Mesenchymal stem cell (in vitro differentiated cells and primary cell): ENCODE data around the gene ZNF81.
"Not testable (repeated sequence)": the region's sequence is repeated elsewhere in the genome, so short reads cannot be mapped to it uniquely, and the experiment has no call there.

ENCODE experiments used
- DNase-seq: peaks from one replicate; pipeline ENCODE4 v3.0.0-alpha.2; 2013
- H2AFZ ChIP-seq: one replicate; pipeline ENCODE4 v1.6.1; 2013; ENCODE audit warnings: low read depth, mild to moderate bottlenecking, control low read depth, inconsistent platforms, low read length, moderate library complexity
- H2AK5ac ChIP-seq: 2 replicates; pipeline ENCODE4 v1.6.1; 2013; ENCODE audit warnings: low read length, moderate library complexity, mild to moderate bottlenecking, inconsistent platforms; ENCODE audit not compliant: severe bottlenecking
- H2BK120ac ChIP-seq: one replicate; pipeline ENCODE4 v1.6.1; 2013; ENCODE audit warnings: low read depth, mild to moderate bottlenecking, inconsistent platforms, low read length, moderate library complexity
- H2BK12ac ChIP-seq, 2 experiments: one replicate each; pipeline ENCODE4 v1.6.1; 2013; ENCODE audit warnings: inconsistent platforms in 2 of 2, low read length in 2 of 2, mild to moderate bottlenecking in 2 of 2, moderate library complexity in 2 of 2, control low read depth in 1 of 2
- H2BK15ac ChIP-seq: one replicate; pipeline ENCODE4 v1.6.1; 2013; ENCODE audit warnings: mild to moderate bottlenecking, low read depth, inconsistent platforms; ENCODE audit not compliant: poor library complexity, severe bottlenecking
- H2BK5ac ChIP-seq: 2 replicates; pipeline ENCODE4 v1.6.1; 2013; ENCODE audit warnings: low read depth, mild to moderate bottlenecking, low read length, control low read depth, inconsistent platforms; ENCODE audit not compliant: poor library complexity, severe bottlenecking
- H3K14ac ChIP-seq, 2 experiments: one replicate each; pipeline ENCODE4 v1.6.1; 2013; ENCODE audit warnings: inconsistent platforms in 2 of 2, low read length in 2 of 2, control low read depth in 1 of 2, mild to moderate bottlenecking in 1 of 2, moderate library complexity in 1 of 2
- H3K18ac ChIP-seq, 2 experiments: one replicate each; pipeline ENCODE4 v1.6.1; 2013; ENCODE audit warnings: inconsistent platforms in 2 of 2, low read length in 2 of 2, control low read depth in 1 of 2, low read depth in 1 of 2, mild to moderate bottlenecking in 1 of 2
- H3K23ac ChIP-seq, 2 experiments: one replicate each; pipeline ENCODE4 v1.6.1; 2013; ENCODE audit warnings: inconsistent platforms in 2 of 2, low read length in 2 of 2, mild to moderate bottlenecking in 2 of 2, moderate library complexity in 2 of 2, control low read depth in 1 of 2
- H3K27ac ChIP-seq: 2 replicates; pipeline ENCODE4 v1.5.1; 2013; ENCODE audit warnings: mild to moderate bottlenecking, moderate library complexity, low read length, control low read depth, inconsistent platforms; ENCODE audit not compliant: poor library complexity, severe bottlenecking
- H3K27me3 ChIP-seq, 2 experiments: 2 replicates each; pipeline versions ENCODE4 v1.6.1 to v1.7.0; 2013; ENCODE audit warnings: low read length in 2 of 2, mild to moderate bottlenecking in 2 of 2, moderate library complexity in 2 of 2, control low read depth in 1 of 2, inconsistent platforms in 1 of 2; ENCODE audit not compliant: control insufficient read depth in 1 of 2, insufficient read depth in 1 of 2
- H3K36me3 ChIP-seq, 2 experiments: 2 replicates each; pipeline versions ENCODE4 v1.6.1 to v1.7.0; 2013; ENCODE audit warnings: low read length in 2 of 2, control low read depth in 1 of 2, inconsistent platforms in 1 of 2, low read depth in 1 of 2, mild to moderate bottlenecking in 1 of 2; ENCODE audit not compliant: insufficient read depth in 2 of 2, control insufficient read depth in 1 of 2
- H3K4ac ChIP-seq, 2 experiments: one replicate each; pipeline ENCODE4 v1.6.1; 2013; ENCODE audit warnings: inconsistent platforms in 2 of 2, low read length in 2 of 2, mild to moderate bottlenecking in 2 of 2, moderate library complexity in 2 of 2, control low read depth in 1 of 2, low read depth in 1 of 2
- H3K4me1 ChIP-seq: 2 replicates; pipeline ENCODE4 v1.6.1; 2013; ENCODE audit warnings: low read depth, low read length, control low read depth; ENCODE audit not compliant: control insufficient read depth, insufficient read depth
- H3K4me2 ChIP-seq: 2 replicates; pipeline ENCODE4 v1.6.1; 2013; ENCODE audit warnings: low read length, mild to moderate bottlenecking, inconsistent platforms; ENCODE audit not compliant: poor library complexity, severe bottlenecking
- H3K4me3 ChIP-seq, 2 experiments: 2 replicates each; pipeline versions ENCODE4 v1.5.1 to v1.7.0; 2013; ENCODE audit warnings: low read length in 2 of 2, mild to moderate bottlenecking in 2 of 2, control low read depth in 1 of 2, low read depth in 1 of 2; ENCODE audit not compliant: insufficient read depth in 1 of 2
- H3K79me1 ChIP-seq: replicated peaks from 2 replicates; pipeline ENCODE4 v1.6.1; 2013; ENCODE audit warnings: mild to moderate bottlenecking, control low read depth, low read length, inconsistent platforms; ENCODE audit not compliant: poor library complexity, severe bottlenecking
- H3K9ac ChIP-seq: 2 replicates; pipeline ENCODE4 v1.7.0; 2013; ENCODE audit warnings: mild to moderate bottlenecking, low read length, moderate library complexity
- H3K9me3 ChIP-seq: 2 replicates; pipeline ENCODE4 v1.7.0; 2013; ENCODE audit warnings: mild to moderate bottlenecking, low read length; ENCODE audit not compliant: control insufficient read depth
- H4K8ac ChIP-seq: one replicate; pipeline ENCODE4 v1.6.1; 2013; ENCODE audit warnings: inconsistent platforms, mild to moderate bottlenecking, low read length, moderate library complexity
- H4K91ac ChIP-seq: one replicate; pipeline ENCODE4 v1.6.1; 2013; ENCODE audit warnings: mild to moderate bottlenecking, low read length, inconsistent platforms
- WGBS: methylation state at CpG from one replicate; pipeline ENCODE4 v1.1.7; 2013; ENCODE audit warnings: mixed read lengths; 5-methylcytosine and 5-hydroxymethylcytosine counted together

The ZNF81 gene

GRCh38 chrX:47802589-47802988 is 34.1 kb upstream of the ZNF81 start:
- Histone ChIP-seq H3K4me3 (no peak overlapping the region), H3K4me2 (no peak overlapping the region), H3K27ac (no peak overlapping the region), H3K4ac (no peak overlapping the region), H3K79me1 (no peaks in the 10 kb centered on the region), H3K36me3 (no peaks in the 10 kb centered on the region), H4K91ac (no peak overlapping the region), H2AK5ac (no peak overlapping the region), H3K4me1 (no peaks in the 10 kb centered on the region), H3K23ac (no peak overlapping the region), H3K27me3 (peaks cover 0 to 18% of the 10 kb centered on the region in 2 experiments), H2BK5ac (no peak overlapping the region), H2BK12ac (no peak overlapping the region), H4K8ac (no peak overlapping the region), H3K14ac (no peak overlapping the region), H2AFZ (no peak overlapping the region), H3K9me3 (no peaks in the 10 kb centered on the region), H2BK15ac (no peak overlapping the region), H3K18ac (no peak overlapping the region), H3K9ac (no peak overlapping the region), H2BK120ac (no peak overlapping the region)
- 93% methylated on average over 1 of the region's 4 CpGs for WGBS
- DNase-seq, result no peak

GRCh38 chrX:47803103-47803502 is 33.6 kb upstream of the ZNF81 start:
- not testable (repeated sequence) for H2AK5ac ChIP-seq, H2BK5ac ChIP-seq, H3K4ac ChIP-seq, H3K36me3 ChIP-seq, H3K27ac ChIP-seq, H3K9ac ChIP-seq, H3K79me1 ChIP-seq, H4K91ac ChIP-seq, H2BK120ac ChIP-seq, H3K4me2 ChIP-seq, H2BK15ac ChIP-seq, H3K4me1 ChIP-seq, H3K23ac ChIP-seq, H2BK12ac ChIP-seq, H3K18ac ChIP-seq, H3K9me3 ChIP-seq, DNase-seq, H3K4me3 ChIP-seq, H2AFZ ChIP-seq, H4K8ac ChIP-seq, H3K14ac ChIP-seq
- H3K27me3 ChIP-seq, result peaks cover 0 to 19% of the 10 kb centered on the region in 2 experiments
- WGBS, result 80% methylated on average over 20 of the region's 21 CpGs

- Histone ChIP-seq H3K4me3 (no peak overlapping the region), H3K27me3 (peaks cover 0 to 25% of the 10 kb centered on the region in 2 experiments), H2BK15ac (no peak overlapping the region), H3K14ac (no peak overlapping the region), H3K9ac (no peak overlapping the region), H3K36me3 (no peaks in the 10 kb centered on the region), H3K79me1 (no peaks in the 10 kb centered on the region), H3K4me2 (no peak overlapping the region), H3K18ac (no peak overlapping the region), H3K9me3 (no peaks in the 10 kb centered on the region), H2BK120ac (no peak overlapping the region), H3K4ac (no peak overlapping the region), H3K23ac (no peak overlapping the region), H2BK12ac (no peak overlapping the region), H3K27ac (no peak overlapping the region), H4K91ac (no peak overlapping the region), H4K8ac (no peak overlapping the region), H2AFZ (no peak overlapping the region), H2AK5ac (no peak overlapping the region), H3K4me1 (no peaks in the 10 kb centered on the region), H2BK5ac (no peak overlapping the region)
- WGBS, result 88% methylated on average over 8 of the region's 9 CpGs
- DNase-seq, result no peak
These were observed 32.4 kb upstream of the ZNF81 start for GRCh38 chrX:47804315-47804714.

- not testable (repeated sequence) for DNase-seq, H3K14ac ChIP-seq, H3K4me1 ChIP-seq, H4K8ac ChIP-seq, H3K4me3 ChIP-seq, H3K18ac ChIP-seq, H3K23ac ChIP-seq, H3K9me3 ChIP-seq, H3K4me2 ChIP-seq, H2BK120ac ChIP-seq, H4K91ac ChIP-seq, H3K4ac ChIP-seq, H3K9ac ChIP-seq, H3K27ac ChIP-seq, H2BK12ac ChIP-seq, H2BK15ac ChIP-seq, H3K36me3 ChIP-seq, H3K79me1 ChIP-seq, H2AK5ac ChIP-seq, H2BK5ac ChIP-seq, H2AFZ ChIP-seq
- WGBS, result 35% methylated on average over 1 of the region's 1 CpG
- peaks cover 0 to 25% of the 10 kb centered on the region in 2 experiments for H3K27me3 ChIP-seq
These were observed 30.9 kb upstream of the ZNF81 start for GRCh38 chrX:47805844-47806243.
